MCF 10A (cell line): ENCODE measurements around the gene CCT3. TPM values are rescaled to one million over a fixed set of nuclear protein-coding genes. Genes with fewer than 3 reads are reported as not detected.

ENCODE experiments used
- BruUV-seq: library from RNA; stranded (reverse); fragments of 400-500 nt; replicated peaks from 2 replicates; lab custom pipeline; 2021; lab: Mats Ljungman, UMichigan
- CTCF ChIA-PET: fragments of 300-600 bp; sonication (Branson Sonifier 250); formaldehyde crosslinking; extraction: SDS; loops from one replicate; lab custom pipeline; 2021; ENCODE audit warnings: antibody characterized with exemption, inconsistent platforms; lab: Yijun Ruan, JAX
- POLR2A ChIA-PET: fragments of 300-600, 350-650 bp; sonication (Branson Sonifier 250); formaldehyde crosslinking; extraction: SDS; loops from one replicate; lab custom pipeline; 2020; ENCODE audit warnings: antibody characterized with exemption, inconsistent platforms; lab: Yijun Ruan, JAX
- DNase-seq: peaks from one replicate; pipeline ENCODE4 v3.0.0-alpha.2; 2018; ENCODE audit not compliant: unreplicated experiment
- H3K27ac Mint-ChIP-seq: one replicate; pipeline ENCODE4 v1.8.0; 2022; ENCODE audit warnings: mild to moderate bottlenecking, low read depth, mixed read lengths; ENCODE audit not compliant: unreplicated experiment
- H3K27me3 Mint-ChIP-seq: one replicate; pipeline ENCODE4 v1.8.0; 2022; ENCODE audit warnings: mixed read lengths; ENCODE audit not compliant: insufficient read depth, unreplicated experiment
- H3K36me3 Mint-ChIP-seq: one replicate; pipeline ENCODE4 v1.8.0; 2022; ENCODE audit warnings: mild to moderate bottlenecking, moderate library complexity, mixed read lengths; ENCODE audit not compliant: insufficient read depth, unreplicated experiment
- H3K4me1 Mint-ChIP-seq: one replicate; pipeline ENCODE4 v1.8.0; 2022; ENCODE audit warnings: mixed read lengths; ENCODE audit not compliant: insufficient read depth, unreplicated experiment
- H3K4me3 Mint-ChIP-seq: one replicate; pipeline ENCODE4 v1.8.0; 2022; ENCODE audit warnings: mild to moderate bottlenecking, moderate library complexity, mixed read lengths; ENCODE audit not compliant: unreplicated experiment
- H3K9me3 Mint-ChIP-seq: one replicate; pipeline ENCODE4 v1.8.0; 2022; ENCODE audit warnings: mixed read lengths; ENCODE audit not compliant: unreplicated experiment
- intact Hi-C: fragments of 100-400 bp; cut with micrococcal nuclease; formaldehyde crosslinking; loops from 2 replicates; pipeline ENCODE4 v1.14.1; 2022
- total RNA-seq: library from RNA; stranded (reverse); gene quantifications from 2 replicates; pipeline ENCODE4 v1.2.3, GENCODE V29; 2022
- TF ChIP-seq, protein P1 (sequence below): fragments of 200-600 bp; IDR thresholded peaks from one replicate; pipeline ENCODE4 v1.8.0; 2022; ENCODE audit warnings: antibody characterized with exemption, mild to moderate bottlenecking; ENCODE audit not compliant: unreplicated experiment

The CCT3 gene
- total RNA-seq, 1 experiment from 2014 or later, result 574 TPM

- TF ChIP-seq, protein P1, sequence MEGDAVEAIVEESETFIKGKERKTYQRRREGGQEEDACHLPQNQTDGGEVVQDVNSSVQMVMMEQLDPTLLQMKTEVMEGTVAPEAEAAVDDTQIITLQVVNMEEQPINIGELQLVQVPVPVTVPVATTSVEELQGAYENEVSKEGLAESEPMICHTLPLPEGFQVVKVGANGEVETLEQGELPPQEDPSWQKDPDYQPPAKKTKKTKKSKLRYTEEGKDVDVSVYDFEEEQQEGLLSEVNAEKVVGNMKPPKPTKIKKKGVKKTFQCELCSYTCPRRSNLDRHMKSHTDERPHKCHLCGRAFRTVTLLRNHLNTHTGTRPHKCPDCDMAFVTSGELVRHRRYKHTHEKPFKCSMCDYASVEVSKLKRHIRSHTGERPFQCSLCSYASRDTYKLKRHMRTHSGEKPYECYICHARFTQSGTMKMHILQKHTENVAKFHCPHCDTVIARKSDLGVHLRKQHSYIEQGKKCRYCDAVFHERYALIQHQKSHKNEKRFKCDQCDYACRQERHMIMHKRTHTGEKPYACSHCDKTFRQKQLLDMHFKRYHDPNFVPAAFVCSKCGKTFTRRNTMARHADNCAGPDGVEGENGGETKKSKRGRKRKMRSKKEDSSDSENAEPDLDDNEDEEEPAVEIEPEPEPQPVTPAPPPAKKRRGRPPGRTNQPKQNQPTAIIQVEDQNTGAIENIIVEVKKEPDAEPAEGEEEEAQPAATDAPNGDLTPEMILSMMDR, result no peak
- H3K27ac Mint-ChIP-seq, result no peak overlapping the region
These were observed 4.3 kb upstream of the CCT3 start for GRCh38 chr1:156342166-156342955.

GRCh38 chr1:156337888-156338179 is 258 bp downstream of the CCT3 start:
- POLR2A ChIA-PET, result interaction anchor here (0.6 to 3.1 kb wide), 25 partner anchors 9 to 430 kb away, joined by 3 to 39 read pairs (median 4); partner anchors contain the start of genes GLMP, MEF2D, MRPL24 and PMF1
- peak overlapping the region; percentile 76 for H3K27ac Mint-ChIP-seq
- CTCF ChIA-PET, result interaction anchor here (0.7 to 10.0 kb wide), 7 partner anchors 16 to 388 kb away, joined by 3 to 152 read pairs (median 4); no protein-coding TSS in a partner anchor

More at GRCh38 chr1:156342166-156342955, 4.3 kb upstream of the CCT3 start:
- no peaks in the 10 kb centered on the region for H3K4me1 Mint-ChIP-seq
- no peak overlapping the region for H3K4me3 Mint-ChIP-seq
- no peaks in the 10 kb centered on the region for H3K27me3 Mint-ChIP-seq
- no TSS peak for BruUV-seq
- no peaks in the 10 kb centered on the region for H3K9me3 Mint-ChIP-seq
- ChIA-PET CTCF (interaction anchor here (0.6 to 2.4 kb wide), 6 partner anchors 16 to 283 kb away, joined by 3 to 11 read pairs (median 3); no protein-coding TSS in a partner anchor), POLR2A (interaction anchor here (0.6 to 1.5 kb wide), 2 partner anchors 60 to 77 kb away, joined by 3 to 5 read pairs; partner anchors contain the start of gene SMG5)
- no peak for DNase-seq
- intact Hi-C loops, result no loop called here
- no peaks in the 10 kb centered on the region for H3K36me3 Mint-ChIP-seq

GRCh38 chr1:156337052-156337887 is 822 bp downstream of the CCT3 start:
- intact Hi-C loops, result no loop called here
- CTCF ChIA-PET, result interaction anchor here (0.6 to 10.0 kb wide), 16 partner anchors 8 to 652 kb away, joined by 3 to 152 read pairs (median 4); no protein-coding TSS in a partner anchor
- Mint-ChIP-seq H3K9me3 (no peaks in the 10 kb centered on the region), H3K36me3 (peaks cover 47% of the 10 kb centered on the region), H3K4me1 (peaks cover 24% of the 10 kb centered on the region), H3K27me3 (no peaks in the 10 kb centered on the region), H3K27ac (peak overlapping the region; percentile 76), H3K4me3 (peak overlapping the region; percentile 96)
- DNase-seq, result peak; percentile 29
- BruUV-seq, result TSS peak; percentile 34
- TF ChIP-seq, protein P1, result no peak
- POLR2A ChIA-PET, result interaction anchor here (0.6 to 3.1 kb wide), 31 partner anchors 8 to 430 kb away, joined by 3 to 39 read pairs (median 4); partner anchors contain the start of genes GLMP, GPATCH4, MEF2D and MRPL24

More at GRCh38 chr1:156337888-156338179, 258 bp downstream of the CCT3 start:
- no TSS peak for BruUV-seq
- DNase-seq, result no peak
- peaks cover 41% of the 10 kb centered on the region for H3K36me3 Mint-ChIP-seq
- H3K9me3 Mint-ChIP-seq, result no peaks in the 10 kb centered on the region
- TF ChIP-seq, protein P1, result no peak
- no peaks in the 10 kb centered on the region for H3K27me3 Mint-ChIP-seq
- intact Hi-C loops, result no loop called here
- peak overlapping the region; percentile 96 for H3K4me3 Mint-ChIP-seq
- H3K4me1 Mint-ChIP-seq, result peaks cover 24% of the 10 kb centered on the region
